Measurements from ENCODE around the gene CALD1.

Gene CALD1

GRCh38 chr7:134949171-134949570 is 169.7 kb downstream of the CALD1 start:
- Histone ChIP-seq H3K27me3 (ENCODE audit: insufficient read depth, low read length) (no peaks in the 10 kb centered on the region), H3K9ac (ENCODE audit: low read length) (no peak overlapping the region), H3K4me3 (ENCODE audit: low read depth, low read length, poor library complexity, severe bottlenecking) (no peak overlapping the region), H2AFZ (ENCODE audit: low read length) (no peak overlapping the region), H4K20me1 (ENCODE audit: insufficient read depth, low read length) (no peaks in the 10 kb centered on the region), H3K4me2 (ENCODE audit: low read length) (no peak overlapping the region), H3F3A (ENCODE audit: insufficient read depth, low read length) (no peaks in the 10 kb centered on the region), H3K9me2 (ENCODE audit: low read depth, low read length) (no peaks in the 10 kb centered on the region), H3K27ac (ENCODE audit: low read depth, low read length, poor library complexity, severe bottlenecking) (no peak overlapping the region), H3K79me2 (ENCODE audit: insufficient read depth, low read length) (no peaks in the 10 kb centered on the region), H3K36me3 (ENCODE audit: insufficient read depth, low read length) (no peaks in the 10 kb centered on the region), H3K4me1 (ENCODE audit: insufficient read depth, low read length, severe bottlenecking) (no peaks in the 10 kb centered on the region), H3K9me3 (ENCODE audit: low read length) (no peaks in the 10 kb centered on the region)
- TF ChIP-seq EZH2 (IDR thresholded peaks at IDR 0.05; ENCODE audit: borderline replicate concordance, low read length) (no peak), CTCF (IDR thresholded peaks at IDR 0.05; ENCODE audit: low read length) (no peak)

DNA sequence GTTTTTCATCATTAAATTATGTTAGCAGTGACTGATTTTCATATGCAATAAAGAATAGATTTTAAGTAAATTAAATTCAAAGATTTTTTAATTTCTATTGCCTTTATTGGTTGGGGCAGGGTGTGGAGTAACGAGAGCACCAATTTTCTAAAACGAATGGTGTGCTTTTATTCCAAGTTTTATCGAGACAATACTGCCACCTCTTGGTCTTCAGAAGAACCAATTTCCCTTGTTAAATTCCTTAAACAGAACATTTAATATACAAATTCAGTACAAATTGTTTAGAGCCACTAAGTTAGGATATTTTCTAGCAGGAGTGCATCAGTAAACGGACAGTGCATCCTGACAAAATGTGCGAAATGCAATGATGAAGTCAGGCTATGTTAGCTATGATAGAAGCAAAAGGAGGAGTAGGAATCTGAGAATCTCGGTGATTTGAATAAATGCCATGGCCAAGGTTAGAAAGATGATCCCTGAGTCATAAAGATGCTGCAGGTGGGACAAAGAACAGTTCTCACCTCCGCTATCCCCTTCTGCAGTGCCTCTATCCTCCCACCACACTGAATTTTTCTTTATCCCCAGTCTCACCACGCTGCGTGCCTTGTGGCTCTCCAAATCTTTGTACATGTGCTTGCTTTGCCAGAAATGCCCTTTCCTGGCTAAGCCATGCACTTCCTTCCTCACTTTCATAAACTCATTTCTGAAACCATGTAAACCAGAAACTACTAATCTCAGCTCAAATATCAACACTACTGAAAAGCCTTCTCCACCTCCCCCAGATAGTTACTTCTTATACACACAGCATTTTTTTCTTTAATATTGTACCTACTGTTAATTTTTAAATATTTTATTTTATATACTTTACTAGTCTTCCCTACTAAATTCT is 175.0 kb downstream of the CALD1 start:
- Histone ChIP-seq H3K9me2 (ENCODE audit: low read depth, low read length) (no peaks in the 10 kb centered on the region), H3K79me2 (ENCODE audit: insufficient read depth, low read length) (no peaks in the 10 kb centered on the region), H3K9ac (ENCODE audit: low read length) (no peak overlapping the region), H3K27ac (ENCODE audit: low read depth, low read length, poor library complexity, severe bottlenecking) (no peak overlapping the region), H3F3A (ENCODE audit: insufficient read depth, low read length) (no peaks in the 10 kb centered on the region), H3K4me2 (ENCODE audit: low read length) (no peak overlapping the region), H3K27me3 (ENCODE audit: insufficient read depth, low read length) (no peaks in the 10 kb centered on the region), H4K20me1 (ENCODE audit: insufficient read depth, low read length) (no peaks in the 10 kb centered on the region), H3K4me3 (ENCODE audit: low read depth, low read length, poor library complexity, severe bottlenecking) (no peak overlapping the region), H3K9me3 (ENCODE audit: low read length) (no peaks in the 10 kb centered on the region), H3K36me3 (ENCODE audit: insufficient read depth, low read length) (no peaks in the 10 kb centered on the region), H2AFZ (ENCODE audit: low read length) (no peak overlapping the region), H3K4me1 (ENCODE audit: insufficient read depth, low read length, severe bottlenecking) (no peaks in the 10 kb centered on the region)
- TF ChIP-seq CTCF (IDR thresholded peaks at IDR 0.05; ENCODE audit: low read length) (peak; percentile 78), EZH2 (IDR thresholded peaks at IDR 0.05; ENCODE audit: borderline replicate concordance, low read length) (no peak)

- Histone ChIP-seq H3K27ac (ENCODE audit: low read depth, low read length, poor library complexity, severe bottlenecking) (no peak overlapping the region), H3K4me3 (ENCODE audit: low read depth, low read length, poor library complexity, severe bottlenecking) (no peak overlapping the region), H3K9ac (ENCODE audit: low read length) (no peak overlapping the region), H2AFZ (ENCODE audit: low read length) (no peak overlapping the region), H4K20me1 (ENCODE audit: insufficient read depth, low read length) (no peaks in the 10 kb centered on the region), H3K79me2 (ENCODE audit: insufficient read depth, low read length) (no peaks in the 10 kb centered on the region), H3K4me2 (ENCODE audit: low read length) (no peak overlapping the region), H3K4me1 (ENCODE audit: insufficient read depth, low read length, severe bottlenecking) (no peaks in the 10 kb centered on the region), H3F3A (ENCODE audit: insufficient read depth, low read length) (no peaks in the 10 kb centered on the region), H3K9me3 (ENCODE audit: low read length) (no peaks in the 10 kb centered on the region), H3K36me3 (ENCODE audit: insufficient read depth, low read length) (no peaks in the 10 kb centered on the region), H3K9me2 (ENCODE audit: low read depth, low read length) (no peaks in the 10 kb centered on the region), H3K27me3 (ENCODE audit: insufficient read depth, low read length) (no peaks in the 10 kb centered on the region)
- no peak for TF ChIP-seq CTCF (IDR thresholded peaks at IDR 0.05; ENCODE audit: low read length)
- TF ChIP-seq EZH2 (IDR thresholded peaks at IDR 0.05; ENCODE audit: borderline replicate concordance, low read length), result no peak
These were observed 177.6 kb downstream of the CALD1 start for GRCh38 chr7:134957005-134957404.

Measured in OCI-LY1 (cell line).